ENCODE measurements around the gene NR0B2.

DNA sequence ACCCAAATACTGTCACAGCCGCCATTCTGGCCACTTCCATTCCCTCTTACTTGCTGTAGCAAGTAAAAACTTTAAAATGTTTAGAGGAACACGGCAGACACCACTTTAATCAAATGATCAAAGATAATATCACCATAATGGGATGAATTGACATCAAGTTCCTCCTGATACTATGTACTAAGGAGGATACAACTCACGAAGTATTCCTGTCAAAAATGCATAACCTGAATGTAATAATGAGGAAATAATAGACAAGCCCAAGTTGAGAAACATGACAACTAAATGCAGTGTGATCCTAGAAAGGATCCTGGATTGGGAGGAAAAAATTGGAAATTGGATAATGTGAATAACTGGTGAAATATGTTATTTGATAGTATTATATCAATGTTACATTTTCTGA is 42.5 kb upstream of the NR0B2 start:
- no peak for TF ChIP-seq CTCF (conservative IDR thresholded peaks at IDR 0.05; ENCODE audit: low read length)
- TF ChIP-seq EZH2phosphoT487 (IDR thresholded peaks at IDR 0.05; ENCODE audit: borderline replicate concordance): no peak
